PC-9 (cell line): ENCODE data around the gene CDK11A. TPM values are rescaled to one million over a fixed set of nuclear protein-coding genes. Genes with fewer than 3 reads are reported as not detected.
A peak's percentile ranks its signal among the peaks of the same experiment; 100 is the strongest.

ENCODE experiments used
- BruUV-seq: library from RNA; stranded (reverse); fragments of 400-500 nt; replicated peaks from 2 replicates; lab custom pipeline; 2021; lab: Mats Ljungman, UMichigan
- CTCF ChIA-PET: fragments of 300-600 bp; sonication (Branson Sonifier 250); formaldehyde crosslinking; loops from one replicate; lab custom pipeline; 2022; ENCODE audit warnings: antibody characterized with exemption; lab: Charles Lee
- POLR2A ChIA-PET: fragments of 300-600 bp; sonication (Branson Sonifier 250); formaldehyde crosslinking; loops from one replicate; lab custom pipeline; 2022; ENCODE audit warnings: antibody characterized with exemption; ENCODE audit not compliant: unreplicated experiment; lab: Charles Lee
- DNase-seq, 2 experiments: peaks; one replicate each; pipeline versions ENCODE4 v3.0.0 to v3.0.0-alpha.2; 2015 to 2022; ENCODE audit warnings: mixed read lengths in 1 of 2
- H2AFZ ChIP-seq: fragments of 200-600 bp; sonication (generic); 2 replicates; pipeline ENCODE4 v1.8.1; 2017; ENCODE audit warnings: antibody characterized with exemption
- H3F3A ChIP-seq: fragments of 200-600 bp; sonication (generic); 2 replicates; pipeline ENCODE4 v1.8.1; 2017; ENCODE audit warnings: antibody characterized with exemption, mild to moderate bottlenecking, low read depth; ENCODE audit not compliant: insufficient read depth
- H3K27ac ChIP-seq: fragments of 200-600 bp; sonication (generic); 2 replicates; pipeline ENCODE4 v1.6.1; 2016; ENCODE audit warnings: mixed run types
- H3K27me3 ChIP-seq: fragments of 200-600 bp; sonication (generic); 2 replicates; pipeline ENCODE4 v1.6.1; 2016; ENCODE audit warnings: low read depth, mixed run types; ENCODE audit not compliant: insufficient read depth
- H3K36me3 ChIP-seq: fragments of 200-600 bp; sonication (generic); 2 replicates; pipeline ENCODE4 v1.6.1; 2016; ENCODE audit warnings: low read depth, mixed run types
- H3K4me1 ChIP-seq: fragments of 200-600 bp; sonication (generic); replicated peaks from 2 replicates; pipeline ENCODE4 v1.6.1; 2016; ENCODE audit warnings: mixed run types; ENCODE audit not compliant: insufficient read depth
- H3K4me2 ChIP-seq: fragments of 200-600 bp; sonication (generic); 2 replicates; pipeline ENCODE4 v1.6.1; 2017; ENCODE audit warnings: mixed run types
- H3K4me3 ChIP-seq: fragments of 200-600 bp; sonication (generic); 2 replicates; pipeline ENCODE4 v1.6.1; 2016; ENCODE audit warnings: mixed run types
- H3K79me2 ChIP-seq: fragments of 200-600 bp; sonication (generic); 2 replicates; pipeline ENCODE4 v1.6.1; 2017; ENCODE audit warnings: low read depth, mixed run types
- H3K9me2 ChIP-seq: fragments of 200-600 bp; sonication (generic); 2 replicates; pipeline ENCODE4 v1.8.1; 2017; ENCODE audit warnings: mild to moderate bottlenecking; ENCODE audit not compliant: insufficient read depth
- H3K9me3 ChIP-seq: fragments of 200-600 bp; sonication (generic); 2 replicates; pipeline ENCODE4 v1.8.1; 2016; ENCODE audit warnings: low read depth; ENCODE audit not compliant: insufficient read depth
- H4K20me1 ChIP-seq: fragments of 200-600 bp; sonication (generic); 2 replicates; pipeline ENCODE4 v1.8.1; 2017; ENCODE audit not compliant: insufficient read depth
- CTCF ChIP-seq: fragments of 200-600 bp; sonication (generic); conservative IDR thresholded peaks from 2 replicates; pipeline ENCODE4 v1.6.1; 2017; ENCODE audit warnings: mixed run types, antibody characterized with exemption, mild to moderate bottlenecking, moderate library complexity
- EZH2 ChIP-seq: fragments of 200-600 bp; sonication (generic); IDR thresholded peaks from 2 replicates; pipeline ENCODE4 v1.8.0; 2017; ENCODE audit warnings: antibody characterized with exemption, low read depth
- intact Hi-C: fragments of 100-400 bp; cut with micrococcal nuclease; formaldehyde crosslinking; loops from one replicate; pipeline ENCODE4 v1.10.0; 2022; ENCODE audit not compliant: unreplicated experiment
- total RNA-seq: library from RNA; stranded (reverse); gene quantifications from 2 replicates; pipeline ENCODE4 v1.2.3, GENCODE V29; 2021

The CDK11A gene
- total RNA-seq, 1 experiment from 2014 or later = 42.2 TPM

GRCh38 chr1:1763657-1764621, 39.8 kb upstream of the CDK11A start:
- intact Hi-C loops = loop anchor here (1.0 to 5.0 kb wide), 2 partner anchors 16 to 143 kb away; no protein-coding TSS in a partner anchor
- DNase-seq = peak; percentile 78 to 93
- no TSS peak for BruUV-seq
- TF ChIP-seq CTCF = no peak; the same call in 1 of the 2 replicates
- TF ChIP-seq EZH2 = no peak
- no peak overlapping the region for H2AFZ ChIP-seq
- no peaks in the 10 kb centered on the region for H3K9me2 ChIP-seq
- H3K4me1 ChIP-seq = peaks cover 65% of the 10 kb centered on the region
- peaks cover 80% of the 10 kb centered on the region for H3F3A ChIP-seq
- H3K27ac ChIP-seq = peak overlapping the region; percentile 83
- CTCF ChIA-PET = no interaction called here
- no peak overlapping the region; the same call in 1 of the 2 replicates for H3K4me3 ChIP-seq
- POLR2A ChIA-PET = no interaction called here
- H3K36me3 ChIP-seq = peaks cover 27% of the 10 kb centered on the region; the same call in 1 of the 2 replicates
- peak overlapping the region; percentile 63 for H3K4me2 ChIP-seq
- H4K20me1 ChIP-seq = peaks cover 49% of the 10 kb centered on the region
- H3K9me3 ChIP-seq = no peaks in the 10 kb centered on the region
- H3K79me2 ChIP-seq = peaks cover 74% of the 10 kb centered on the region
- H3K27me3 ChIP-seq = no peaks in the 10 kb centered on the region

DNA sequence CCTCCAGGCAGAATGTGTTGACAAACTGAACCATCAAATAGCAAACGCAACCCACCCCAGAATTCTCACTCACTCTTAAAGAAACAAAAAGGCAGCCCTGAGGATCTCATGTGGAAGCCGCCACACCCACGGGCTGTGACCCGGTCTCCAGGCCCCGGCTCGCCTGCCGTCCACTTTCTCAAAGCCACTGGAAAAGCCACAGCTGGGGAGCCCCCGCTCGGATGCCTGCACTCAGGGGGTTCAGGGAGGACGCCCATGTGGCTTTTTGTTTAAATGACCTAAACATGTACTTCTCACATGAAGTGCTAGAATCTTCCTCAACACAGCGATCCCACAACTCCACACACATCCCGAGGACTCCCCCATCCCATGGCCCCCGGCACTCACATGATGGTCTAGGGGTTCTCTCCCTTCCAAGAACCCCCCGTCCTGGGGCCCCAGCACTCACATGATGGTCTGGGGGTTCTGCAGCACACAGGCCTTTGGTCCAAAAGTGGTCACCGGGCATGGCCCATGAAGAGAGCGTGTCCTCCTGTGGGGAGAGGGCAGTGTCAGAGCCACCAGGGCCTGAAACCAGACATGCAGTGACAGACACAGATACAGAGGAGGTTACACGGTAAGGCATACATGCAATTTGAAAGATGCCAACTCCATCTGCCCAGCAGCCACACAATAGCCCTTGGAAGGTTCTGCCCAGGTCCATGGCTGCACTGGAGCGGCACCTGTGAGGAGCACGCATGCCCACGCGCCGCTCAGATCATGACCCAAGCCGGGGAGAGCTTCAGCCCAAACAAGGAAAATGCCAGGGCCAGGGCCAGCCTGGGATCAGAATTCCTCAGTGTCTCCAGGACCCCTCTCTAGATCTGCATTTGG, 37.6 kb upstream of the CDK11A start:
- Histone ChIP-seq H3F3A (peaks cover 72% of the 10 kb centered on the region), H2AFZ (no peak overlapping the region), H3K27ac (no peak overlapping the region), H3K79me2 (peaks cover 68% of the 10 kb centered on the region), H3K9me3 (no peaks in the 10 kb centered on the region), H3K4me1 (peaks cover 81% of the 10 kb centered on the region), H3K36me3 (peaks cover 32% of the 10 kb centered on the region; the same call in 1 of the 2 replicates), H3K4me3 (no peak overlapping the region), H3K9me2 (no peaks in the 10 kb centered on the region), H4K20me1 (peaks cover 35% of the 10 kb centered on the region), H3K27me3 (no peaks in the 10 kb centered on the region), H3K4me2 (peak overlapping the region; percentile 63)
- peak in 1 of 2 experiments; percentile 24 for DNase-seq
- POLR2A ChIA-PET = no interaction called here
- CTCF ChIA-PET = no interaction called here
- TF ChIP-seq EZH2 (no peak), CTCF (no peak)
- no TSS peak for BruUV-seq
- intact Hi-C loops = loop anchor here (5.0 kb wide), 1 partner anchor 146 kb away; no protein-coding TSS in a partner anchor

GRCh38 chr1:1760715-1761114, 36.6 kb upstream of the CDK11A start:
- Histone ChIP-seq H3K27me3 (no peaks in the 10 kb centered on the region), H3K4me3 (no peak overlapping the region), H3K79me2 (peaks cover 68% of the 10 kb centered on the region), H3K9me2 (no peaks in the 10 kb centered on the region), H3K4me2 (peak overlapping the region; percentile 75; the same call in 1 of the 2 replicates), H3K4me1 (peaks cover 81% of the 10 kb centered on the region), H3K36me3 (peaks cover 36% of the 10 kb centered on the region; the same call in 1 of the 2 replicates), H3K9me3 (no peaks in the 10 kb centered on the region), H3F3A (peaks cover 70% of the 10 kb centered on the region), H3K27ac (no peak overlapping the region), H2AFZ (no peak overlapping the region), H4K20me1 (peaks cover 31% of the 10 kb centered on the region)
- POLR2A ChIA-PET = no interaction called here
- intact Hi-C loops = loop anchor here (5.0 kb wide), 1 partner anchor 147 kb away; no protein-coding TSS in a partner anchor
- TF ChIP-seq EZH2 (no peak), CTCF (no peak)
- BruUV-seq = no TSS peak
- CTCF ChIA-PET = no interaction called here
- DNase-seq = peak in 1 of 2 experiments; percentile 38
